Fibroblast of skin of left quadriceps (primary cell): ENCODE results near the gene XIRP2.

Source experiments
- DNase-seq, 2 experiments: peaks; one replicate each; pipeline ENCODE4 v3.0.0-alpha.2; 2013; ENCODE audit warnings: low read depth in 2 of 2

The XIRP2 gene, protein sequence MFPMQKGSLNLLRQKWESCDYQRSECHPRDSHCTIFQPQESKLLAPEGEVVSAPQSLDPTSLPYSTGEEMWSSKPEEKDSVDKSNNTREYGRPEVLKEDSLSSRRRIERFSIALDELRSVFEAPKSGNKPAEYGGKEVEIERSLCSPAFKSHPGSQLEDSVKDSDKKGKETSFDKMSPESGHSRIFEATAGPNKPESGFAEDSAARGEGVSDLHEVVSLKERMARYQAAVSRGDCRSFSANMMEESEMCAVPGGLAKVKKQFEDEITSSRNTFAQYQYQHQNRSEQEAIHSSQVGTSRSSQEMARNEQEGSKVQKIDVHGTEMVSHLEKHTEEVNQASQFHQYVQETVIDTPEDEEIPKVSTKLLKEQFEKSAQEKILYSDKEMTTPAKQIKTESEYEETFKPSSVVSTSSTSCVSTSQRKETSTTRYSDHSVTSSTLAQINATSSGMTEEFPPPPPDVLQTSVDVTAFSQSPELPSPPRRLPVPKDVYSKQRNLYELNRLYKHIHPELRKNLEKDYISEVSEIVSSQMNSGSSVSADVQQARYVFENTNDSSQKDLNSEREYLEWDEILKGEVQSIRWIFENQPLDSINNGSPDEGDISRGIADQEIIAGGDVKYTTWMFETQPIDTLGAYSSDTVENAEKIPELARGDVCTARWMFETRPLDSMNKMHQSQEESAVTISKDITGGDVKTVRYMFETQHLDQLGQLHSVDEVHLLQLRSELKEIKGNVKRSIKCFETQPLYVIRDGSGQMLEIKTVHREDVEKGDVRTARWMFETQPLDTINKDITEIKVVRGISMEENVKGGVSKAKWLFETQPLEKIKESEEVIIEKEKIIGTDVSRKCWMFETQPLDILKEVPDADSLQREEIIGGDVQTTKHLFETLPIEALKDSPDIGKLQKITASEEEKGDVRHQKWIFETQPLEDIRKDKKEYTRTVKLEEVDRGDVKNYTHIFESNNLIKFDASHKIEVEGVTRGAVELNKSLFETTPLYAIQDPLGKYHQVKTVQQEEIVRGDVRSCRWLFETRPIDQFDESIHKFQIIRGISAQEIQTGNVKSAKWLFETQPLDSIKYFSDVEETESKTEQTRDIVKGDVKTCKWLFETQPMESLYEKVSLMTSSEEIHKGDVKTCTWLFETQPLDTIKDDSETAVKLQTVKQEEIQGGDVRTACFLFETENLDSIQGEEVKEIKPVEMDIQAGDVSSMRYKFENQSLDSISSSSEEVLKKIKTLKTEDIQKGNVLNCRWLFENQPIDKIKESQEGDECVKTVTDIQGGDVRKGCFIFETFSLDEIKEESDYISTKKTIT (N-terminal part only)

DNA sequence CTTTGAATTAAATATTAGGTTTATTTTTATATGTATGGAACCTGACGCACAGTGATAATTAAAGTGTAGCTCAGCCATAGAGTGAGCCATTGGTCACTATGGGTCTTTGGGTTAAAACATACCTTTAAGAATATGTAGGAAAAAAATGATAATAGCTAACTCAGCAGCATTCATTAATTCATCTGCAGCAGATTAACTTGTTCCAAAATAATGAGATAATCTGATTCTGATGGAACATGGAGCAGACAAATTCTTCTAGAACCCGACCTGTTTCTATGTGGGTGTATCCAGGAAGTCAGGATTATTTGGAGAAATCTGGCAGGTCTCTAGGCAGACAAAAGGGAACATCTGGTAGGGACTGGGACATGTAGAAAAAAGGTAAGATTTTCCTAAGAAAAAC, at the start of gene XIRP2:
TSS of gene XIRP2 (plus strand) at position 301 of the 400 bp plus-strand sequence. CDS start 15,003 bp downstream, outside the sequence.
- no peak for DNase-seq

DNA sequence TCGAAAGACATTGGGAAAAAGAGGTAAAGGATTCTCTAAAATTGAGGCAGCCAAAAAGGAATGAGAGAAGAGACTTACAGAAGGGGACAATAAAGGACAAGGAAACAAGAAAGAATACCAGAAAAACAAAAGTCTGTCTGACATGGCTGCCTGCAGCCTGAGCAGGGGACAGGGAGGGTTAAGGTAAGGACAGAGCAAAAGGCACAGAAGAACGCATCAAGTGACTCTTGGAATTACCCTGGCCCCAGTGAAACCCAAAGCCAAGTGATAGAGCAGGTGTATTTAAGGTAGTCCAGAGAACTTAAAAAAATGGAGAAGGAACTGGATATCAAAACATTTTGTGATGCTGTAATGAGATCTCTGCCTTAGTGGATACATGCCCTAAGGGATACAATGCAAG, 47.1 kb upstream of the XIRP2 start:
- DNase-seq = no peak

DNA sequence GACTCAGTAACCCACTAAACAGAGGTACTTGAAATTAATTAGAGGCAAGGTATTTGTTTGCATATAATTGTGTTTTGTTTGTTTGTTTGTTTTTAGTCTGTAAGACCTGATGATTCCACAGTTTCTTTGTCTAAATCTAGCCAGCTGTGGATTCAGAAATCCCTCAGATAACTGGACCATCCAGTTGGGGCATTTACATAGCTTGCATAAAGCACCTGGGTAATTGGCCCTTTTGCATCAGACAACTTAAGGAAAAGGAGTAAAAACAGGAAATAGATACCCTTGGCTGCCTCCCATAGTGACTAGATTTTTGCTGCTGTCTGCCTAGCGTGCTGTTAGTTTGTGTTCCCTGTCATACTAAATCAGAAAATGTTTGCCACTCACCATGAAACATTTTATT, 46.6 kb upstream of the XIRP2 start:
- DNase-seq = no peak

DNA sequence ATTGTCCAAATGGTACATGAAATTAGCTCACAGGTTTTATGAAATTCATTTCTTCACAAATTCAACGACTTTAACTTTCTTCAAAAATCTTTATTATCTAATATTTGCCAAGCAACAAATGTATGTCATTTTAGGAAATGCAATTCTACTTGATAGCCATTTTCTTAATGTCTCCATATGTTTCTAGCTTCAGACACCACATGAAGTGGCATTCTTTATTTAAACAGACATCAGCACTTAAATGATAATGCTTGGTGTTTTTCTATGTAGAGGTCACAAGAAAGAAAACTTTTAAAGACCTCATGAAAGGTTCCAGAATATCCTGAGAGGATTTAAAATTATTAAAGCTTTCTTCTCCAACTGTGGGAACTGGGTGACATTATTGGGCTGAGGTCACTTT, 44.2 kb upstream of the XIRP2 start:
- DNase-seq = no peak

DNA sequence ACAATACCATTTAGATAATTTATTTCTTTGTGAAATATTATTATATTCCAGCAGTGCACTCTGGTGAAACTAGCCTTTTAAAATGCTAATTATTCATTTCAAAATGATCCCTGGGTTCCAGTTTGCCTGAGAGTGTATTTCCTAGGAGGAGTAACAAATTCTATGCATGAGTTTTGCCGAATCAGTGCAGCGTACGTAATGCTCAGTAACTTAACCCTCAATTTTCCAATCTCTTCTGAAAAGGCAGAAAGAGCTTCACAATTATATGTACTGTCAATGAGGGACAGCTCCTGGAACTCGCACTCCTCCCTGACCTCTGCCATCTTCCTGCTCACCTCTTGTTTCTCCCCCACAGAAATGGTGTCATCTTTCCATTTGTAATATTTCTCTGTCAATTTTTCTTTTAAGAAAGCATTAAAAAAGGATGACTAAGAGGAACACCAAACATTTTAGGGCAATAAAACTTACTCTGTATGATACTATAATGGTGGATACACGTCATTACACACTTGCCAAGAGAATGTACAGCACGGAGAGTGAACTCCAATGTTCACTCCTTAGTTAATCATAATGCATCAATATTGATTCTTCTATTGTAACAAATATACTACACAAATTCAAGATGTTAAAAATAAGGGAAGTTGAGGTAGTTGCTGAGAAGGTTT, 25.7 kb upstream of the XIRP2 start:
- DNase-seq = no peak

DNA sequence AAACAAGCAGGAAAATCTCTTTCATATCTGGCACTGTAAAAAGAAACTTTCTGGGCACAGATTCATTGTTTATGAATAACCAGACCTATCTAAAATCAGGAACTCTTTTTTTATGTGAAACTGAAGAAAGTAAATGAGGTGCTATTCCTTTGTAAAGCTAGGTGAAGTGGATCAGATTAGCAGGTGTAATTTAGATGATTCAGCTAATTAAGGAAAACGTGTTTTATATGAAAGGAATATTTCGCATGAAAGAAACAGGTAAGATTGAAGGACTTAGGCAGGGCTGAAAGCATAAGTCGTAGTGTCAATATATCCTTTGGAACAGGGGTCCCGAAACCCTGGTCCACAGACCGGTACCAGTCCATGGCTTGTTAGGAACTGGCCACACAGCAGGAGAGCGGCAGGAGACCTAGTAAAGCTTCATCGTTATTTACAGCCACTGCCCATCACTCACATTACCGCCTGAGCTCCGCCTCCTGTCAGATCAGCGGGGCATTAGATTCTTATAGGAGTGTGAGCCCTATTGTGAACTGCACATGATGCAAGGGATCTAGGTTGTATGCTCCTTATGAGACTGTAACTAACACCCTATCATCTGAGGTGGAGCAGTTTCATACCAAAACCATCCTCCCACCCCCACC, 20.3 kb upstream of the XIRP2 start:
- no peak for DNase-seq

DNA sequence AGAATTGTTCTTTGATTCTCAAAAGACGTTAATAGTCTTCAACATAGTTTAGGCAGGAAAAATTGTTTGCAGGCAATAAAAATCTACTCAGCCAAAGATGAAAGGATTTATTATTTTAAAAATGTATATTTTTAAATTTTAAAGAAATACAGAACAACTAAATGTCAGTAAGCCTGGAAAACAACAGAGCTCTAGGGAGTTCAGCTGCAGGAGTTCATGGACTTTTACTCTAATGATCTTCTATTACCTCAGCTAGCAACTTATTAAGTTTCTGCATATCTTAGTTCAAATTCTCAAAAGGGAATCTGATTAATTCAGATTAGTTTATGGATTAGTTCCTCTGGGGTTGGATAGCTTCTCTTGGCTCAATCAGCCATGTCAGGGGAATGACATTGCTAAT, 17.9 kb upstream of the XIRP2 start:
- DNase-seq = no peak

DNA sequence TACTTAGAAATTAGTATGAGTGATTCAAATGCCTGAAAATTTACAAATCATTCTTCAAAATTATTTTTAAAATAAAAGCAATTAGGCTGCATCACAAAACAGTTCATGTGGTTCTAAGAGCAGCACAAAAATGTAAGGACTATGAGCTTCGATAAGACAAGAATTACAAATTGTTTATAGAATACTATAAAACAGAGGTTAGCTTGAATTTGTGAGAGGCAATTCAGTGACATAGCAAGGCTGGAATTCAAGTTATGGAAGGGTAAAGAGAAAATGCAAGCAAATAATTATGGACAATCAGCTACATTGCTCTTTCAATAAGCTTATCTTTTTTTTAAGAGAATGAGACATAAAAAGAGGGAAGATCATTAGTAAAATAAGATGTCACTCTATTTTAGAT, 7.1 kb upstream of the XIRP2 start:
- DNase-seq = no peak

DNA sequence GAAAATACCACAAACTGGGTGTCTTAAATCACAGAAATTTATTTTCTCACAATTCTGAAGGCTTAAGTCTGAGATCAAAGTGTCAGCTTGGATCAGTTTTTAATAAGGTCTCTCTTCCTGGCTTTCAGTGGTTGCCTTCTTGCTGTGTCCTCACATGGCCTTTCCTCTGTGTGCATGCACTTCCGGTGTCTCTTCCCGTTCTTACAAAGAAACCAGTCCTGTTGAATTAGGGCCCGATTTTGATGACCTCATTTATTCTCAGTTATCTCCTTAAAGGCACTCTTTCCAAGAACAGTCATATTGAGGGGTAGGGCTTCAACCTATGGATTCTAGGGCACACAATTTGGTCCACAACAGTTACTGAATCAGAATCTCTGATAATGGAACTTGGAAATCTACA, 5.4 kb upstream of the XIRP2 start:
- no peak for DNase-seq

DNA sequence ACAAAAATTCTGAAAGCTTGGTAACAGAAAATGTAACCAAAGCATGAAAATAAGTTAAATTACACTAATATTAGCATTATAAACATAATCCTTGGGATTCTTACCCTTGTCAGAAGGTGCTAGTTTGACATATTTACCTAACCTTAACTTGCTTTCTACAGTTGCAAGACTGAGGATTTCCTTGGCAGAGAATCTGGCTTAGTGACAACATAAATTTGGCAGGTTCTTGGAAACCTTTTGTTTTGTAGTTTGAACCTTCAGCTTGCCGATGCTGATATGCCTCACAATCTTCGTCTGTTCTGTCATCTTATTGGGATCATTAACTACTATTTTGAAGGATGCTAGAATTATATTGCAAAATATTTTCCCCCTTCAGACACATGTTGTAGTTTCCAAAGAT, 3.4 kb downstream of the XIRP2 start:
- DNase-seq = no peak

DNA sequence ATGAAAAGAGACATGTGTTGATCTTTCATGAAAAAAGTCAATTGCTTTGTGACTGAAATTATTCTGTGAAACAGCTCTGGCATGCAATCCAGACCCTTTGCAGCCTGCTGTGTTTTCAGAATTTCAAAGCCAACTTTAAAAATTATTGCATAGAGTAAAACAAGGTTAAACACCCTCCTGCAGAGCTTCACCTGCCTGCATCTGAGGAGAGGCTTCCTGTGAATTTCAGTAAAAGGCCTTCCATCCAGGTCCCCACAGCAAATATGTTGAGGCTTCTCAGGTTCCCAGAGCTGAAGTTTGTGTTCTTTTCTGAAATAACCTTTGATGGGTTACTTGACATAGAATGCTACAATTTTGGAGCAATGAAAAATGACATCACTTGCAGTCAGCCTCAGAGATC, 4.1 kb downstream of the XIRP2 start:
- no peak for DNase-seq

DNA sequence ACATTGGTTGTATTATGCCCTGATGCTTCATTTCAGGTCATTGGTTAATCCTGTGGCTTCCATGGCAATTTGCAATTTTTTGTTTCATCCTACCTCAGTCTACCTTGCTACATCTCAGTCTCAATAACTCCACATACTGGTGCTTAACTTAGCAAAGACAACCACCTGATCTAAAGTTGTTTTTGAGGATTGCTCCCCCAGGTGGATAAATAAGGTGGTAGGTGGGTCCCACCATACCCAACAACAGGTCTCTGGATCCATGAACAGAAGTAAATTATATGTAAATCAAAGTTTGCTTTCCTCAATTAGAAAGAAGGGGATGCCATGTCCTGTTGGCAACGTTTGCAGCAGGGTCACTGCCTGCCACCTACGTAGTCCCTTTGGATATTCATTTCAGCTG, 7.0 kb downstream of the XIRP2 start:
- no peak for DNase-seq

DNA sequence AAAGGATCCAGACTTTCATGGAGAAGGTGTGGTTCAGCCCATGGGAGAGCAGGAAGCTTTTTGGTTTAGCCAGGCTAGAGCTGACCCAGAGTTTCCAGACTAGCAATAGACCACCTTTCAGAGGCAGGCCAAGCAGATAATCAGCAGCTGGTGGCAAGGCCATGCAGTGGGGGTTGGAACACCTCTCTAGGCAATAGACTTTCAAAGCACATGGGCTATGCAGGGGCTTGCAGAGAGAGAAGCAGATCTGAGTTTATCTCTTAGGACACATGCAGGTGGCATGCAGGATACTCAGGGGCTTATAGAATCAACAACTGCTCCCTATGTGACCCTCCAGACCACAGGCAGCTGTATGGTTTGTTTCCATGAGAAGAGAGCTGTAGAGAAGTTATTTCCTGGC, 9.4 kb downstream of the XIRP2 start:
- DNase-seq = no peak

DNA sequence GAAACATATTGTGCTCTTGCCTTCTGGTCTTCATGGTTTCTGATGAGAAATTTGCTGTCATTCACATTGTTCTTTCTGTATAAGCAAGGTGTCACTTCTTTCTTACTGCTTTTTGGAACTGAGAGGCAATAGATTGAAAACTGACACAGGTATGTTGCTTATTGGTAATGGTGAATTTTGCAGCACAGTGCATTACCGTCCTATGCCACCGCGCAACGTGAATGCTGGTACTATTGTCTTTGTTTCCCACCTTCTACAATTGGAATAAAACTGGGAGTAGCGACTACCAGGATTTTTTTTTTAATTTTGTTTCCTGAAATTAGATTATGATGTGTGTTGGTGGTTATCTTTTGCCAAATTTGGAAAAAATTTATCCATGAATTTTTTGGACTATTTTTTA, 11.4 kb downstream of the XIRP2 start:
- DNase-seq = no peak

DNA sequence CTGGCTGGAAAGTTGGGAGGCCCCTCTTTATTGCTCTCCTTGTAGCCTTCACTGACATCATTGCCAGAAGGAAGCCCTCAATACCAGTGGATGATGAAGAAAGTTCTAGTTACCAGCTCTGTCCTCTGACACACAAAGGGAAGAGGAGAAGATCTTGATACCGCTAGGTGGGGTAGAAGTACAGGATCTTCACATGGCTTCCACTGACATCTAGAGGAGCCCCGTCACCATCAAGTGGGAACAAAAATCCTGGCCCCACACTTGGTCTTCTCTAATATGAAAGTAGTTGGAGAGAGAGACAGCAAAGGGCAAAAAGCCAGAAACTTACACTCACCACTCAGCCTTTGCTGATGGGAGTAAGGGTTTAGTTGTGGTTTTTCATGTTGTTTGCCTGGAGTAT, 12.4 kb downstream of the XIRP2 start:
- no peak for DNase-seq

DNA sequence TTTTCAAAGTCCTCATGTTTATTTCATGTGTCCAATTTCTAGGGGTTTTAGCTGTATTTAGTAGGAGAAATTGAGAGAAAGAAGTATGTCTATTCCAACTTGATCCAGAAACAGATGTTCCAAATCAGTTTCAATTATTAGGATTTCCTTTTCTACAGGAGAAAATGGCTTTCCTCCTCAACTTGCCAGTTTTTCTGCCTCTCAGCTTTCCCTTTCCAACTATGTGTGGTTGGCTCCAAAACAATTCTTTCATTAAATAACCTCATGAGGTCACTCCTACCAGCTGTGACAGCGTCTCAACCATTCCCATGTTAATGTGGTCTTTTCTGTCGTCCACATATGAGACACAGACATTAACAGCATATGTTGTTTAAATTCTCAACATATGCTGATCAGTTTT, 13.1 kb downstream of the XIRP2 start:
- no peak for DNase-seq

DNA sequence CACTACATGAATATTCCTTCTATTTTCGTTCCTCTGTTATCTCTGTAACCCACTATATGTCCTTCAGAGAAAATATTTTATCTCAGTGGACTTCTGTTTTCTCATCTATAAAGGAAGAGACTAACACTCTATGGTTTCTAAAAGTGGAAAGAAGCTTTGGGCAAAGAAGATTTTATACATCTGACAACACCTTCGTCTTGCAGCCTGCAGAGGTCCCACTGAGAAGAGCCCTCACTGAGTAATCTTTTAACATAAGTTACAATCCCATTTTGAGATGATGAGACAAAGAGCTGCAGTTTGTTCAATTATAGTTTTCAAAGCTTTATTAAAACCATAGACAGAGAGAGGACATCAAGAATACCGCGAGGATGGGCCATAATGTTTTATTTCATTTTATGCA, 28.7 kb downstream of the XIRP2 start:
- DNase-seq = no peak

DNA sequence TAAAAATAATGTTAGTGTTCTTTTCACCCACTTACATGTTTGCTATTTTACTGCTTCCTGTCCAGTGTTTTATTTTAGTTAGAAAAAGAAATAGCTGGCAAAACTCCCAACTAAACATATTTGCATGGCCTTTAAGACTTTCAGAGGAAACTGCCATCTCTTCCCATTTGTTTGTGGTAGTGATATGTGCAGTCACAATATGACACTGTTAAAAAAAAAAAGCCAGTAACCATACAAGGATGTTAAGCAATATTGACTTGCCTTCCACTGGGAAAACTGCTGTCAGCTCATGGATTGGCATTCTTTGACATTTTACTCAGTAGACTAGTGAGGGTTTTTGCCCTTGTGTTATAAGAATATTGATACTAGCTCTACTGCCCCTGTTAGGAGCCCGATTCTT, 29.1 kb downstream of the XIRP2 start:
- DNase-seq = no peak

DNA sequence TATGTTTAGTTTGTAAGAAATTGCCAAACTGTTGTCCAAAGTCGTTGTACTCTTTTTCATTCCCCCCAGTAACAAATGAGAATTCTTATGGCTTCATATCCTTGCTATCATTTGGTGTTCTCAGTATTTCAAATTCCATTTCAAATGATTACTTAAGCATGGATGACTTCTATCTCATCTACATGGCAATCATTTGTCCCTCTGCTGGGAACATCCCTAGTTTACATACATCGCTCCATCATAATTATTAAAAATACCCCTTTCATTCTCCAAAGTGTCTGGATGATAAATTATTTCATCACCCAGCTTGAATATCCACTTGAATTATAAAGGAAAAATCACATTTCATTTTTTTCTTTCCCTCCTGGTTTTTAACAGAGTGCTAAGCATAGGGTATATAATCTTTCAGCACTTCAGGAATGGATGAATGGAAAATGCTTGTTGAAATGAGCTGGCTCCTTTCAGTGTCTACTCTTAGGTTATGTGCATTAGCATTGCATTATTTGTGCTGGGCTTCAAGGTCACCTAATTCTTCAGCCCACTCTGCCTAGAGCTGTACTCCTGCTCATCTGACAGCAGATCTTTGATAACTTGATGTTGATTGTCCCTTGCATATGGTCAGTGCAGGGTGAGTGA, 33.1 kb downstream of the XIRP2 start:
- no peak for DNase-seq

DNA sequence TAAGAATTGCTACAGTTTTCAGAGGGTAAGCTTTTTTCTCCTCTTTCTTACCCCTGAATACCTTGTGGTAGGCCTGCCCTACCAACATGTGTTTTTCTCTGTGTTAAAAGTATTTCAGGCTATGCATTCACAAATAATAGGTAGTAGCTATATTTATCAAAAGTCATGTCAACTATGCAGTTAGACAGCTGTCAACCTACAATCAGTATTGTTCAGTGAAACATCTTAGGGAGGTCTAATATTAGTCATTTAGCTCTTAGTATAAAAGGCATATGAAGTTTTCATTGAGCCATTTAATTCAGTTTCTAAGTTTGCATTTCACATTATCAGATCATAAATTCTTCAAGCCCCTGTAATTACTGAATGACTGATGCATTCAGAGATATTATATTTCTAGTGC, 36.7 kb downstream of the XIRP2 start:
- DNase-seq = no peak

DNA sequence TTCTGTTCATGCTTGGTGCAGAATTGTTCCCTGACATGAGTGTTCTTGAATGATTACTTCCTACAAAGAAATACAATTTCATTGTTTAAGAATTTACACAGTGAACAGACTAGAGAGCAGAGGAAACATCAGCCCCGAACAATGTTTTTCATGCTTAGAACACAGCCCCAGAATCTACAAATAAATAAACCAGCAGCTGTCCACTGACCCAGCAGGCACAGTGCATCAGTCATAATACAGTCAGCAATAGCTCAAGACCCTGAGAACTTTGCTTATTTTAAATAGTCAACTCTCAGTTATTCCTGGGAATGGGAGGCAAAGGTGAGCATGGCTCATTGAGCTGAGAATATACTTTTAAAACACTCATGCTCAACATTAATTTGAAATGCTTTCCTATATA, 38.4 kb downstream of the XIRP2 start:
- no peak for DNase-seq
